ENCODE measurements around the gene POTEB.
"Not testable (repeated sequence)": the region's sequence is repeated elsewhere in the genome, so short reads cannot be mapped to it uniquely, and the experiment has no call there.

Gene POTEB

GRCh38 chr15:21877635-21878034 is at the start of gene POTEB:
TSS of gene POTEB (minus strand) at chr15:21877735. CDS start at chr15:21877246, 489 bp downstream.
- not testable (repeated sequence) for DNase-seq

- DNase-seq, result not testable (repeated sequence)
Observed at GRCh38 chr15:21890955-21891354, 13.4 kb upstream of the POTEB start.

- DNase-seq, result not testable (repeated sequence)
Observed at GRCh38 chr15:21889542-21889941, 12.0 kb upstream of the POTEB start.

GRCh38 chr15:21838831-21839230 is 38.7 kb downstream of the POTEB start:
- not testable (repeated sequence) for DNase-seq
